ENCODE measurements around the gene CSGALNACT2. TPM values are rescaled to one million over a fixed set of nuclear protein-coding genes. Genes with fewer than 3 reads are reported as not detected.

The CSGALNACT2 gene
- total and polyA plus RNA-seq, 2 donors (not counting 1 experiment from before 2014, with no cell fraction given), result 10.9 to 24.0 TPM

GRCh38 chr10:43170491-43170890 lies 32.2 kb downstream of the CSGALNACT2 start:
- Mint-ChIP-seq H3K27me3 (no peaks in the 10 kb centered on the region), H3K27ac (no peak overlapping the region), H3K4me1 (no peaks in the 10 kb centered on the region), H3K9me3 (ENCODE audit: insufficient read depth) (no peaks in the 10 kb centered on the region), H3K4me3 (no peak overlapping the region)
- CTCF ChIA-PET, result no interaction called here
- no peak overlapping the region for H3K9ac ChIP-seq (ENCODE audit: low read length)
- H3K27me3 ChIP-seq (replicated peaks in 1 of 4; ENCODE audit: control extremely low read depth in 1 of 4, control insufficient read depth in 3 of 4, insufficient read depth in 4 of 4, low read length in 3 of 4), result no peaks in the 10 kb centered on the region
- no peak overlapping the region for H2AFZ ChIP-seq (ENCODE audit: insufficient read depth, low read depth, low read length, poor library complexity, severe bottlenecking)
- intact Hi-C loops (cut with micrococcal nuclease), result no loop called here
- no peaks in the 10 kb centered on the region for H3K79me2 ChIP-seq (ENCODE audit: control insufficient read depth, insufficient read depth, low read length)
- H3K4me3 ChIP-seq (ENCODE audit: control extremely low read depth in 1 of 5, extremely low read depth in 1 of 5, insufficient read depth in 1 of 5, low read depth in 2 of 5, low read length in 4 of 5), result no peak overlapping the region
- no peak overlapping the region for H3K27ac ChIP-seq (ENCODE audit: low read length in 2 of 2)
- no peak for ATAC-seq (ENCODE audit: low read depth)
- H3K36me3 ChIP-seq (replicated peaks in 1 of 2; ENCODE audit: control extremely low read depth in 1 of 2, control insufficient read depth in 1 of 2, extremely low read depth in 1 of 2, insufficient read depth in 2 of 2, low read length in 1 of 2), result peaks cover 0 to 19% of the 10 kb centered on the region in 2 experiments
- DNase-seq, result no peak
- no peaks in the 10 kb centered on the region for H3K4me1 ChIP-seq (ENCODE audit: control insufficient read depth in 2 of 2, insufficient read depth in 2 of 2, low read length in 2 of 2)
- no peaks in the 10 kb centered on the region for H3K9me3 ChIP-seq (ENCODE audit: control extremely low read depth in 1 of 3, control insufficient read depth in 2 of 3, insufficient read depth in 1 of 3, low read length in 2 of 3)
- TF ChIP-seq EZH2 (IDR thresholded peaks at IDR 0.05; ENCODE audit: borderline replicate concordance, insufficient read depth, low read depth, low read length, poor library complexity, severe bottlenecking) (no peak), CTCF (IDR thresholded peaks at IDR 0.05) (no peak)
- H4K20me1 ChIP-seq (ENCODE audit: control insufficient read depth, insufficient read depth, low read length, poor library complexity, severe bottlenecking), result no peaks in the 10 kb centered on the region
- H3K4me2 ChIP-seq (replicated peaks; ENCODE audit: low read depth, low read length, poor library complexity, severe bottlenecking), result no peak overlapping the region
- POLR2A ChIA-PET, result no interaction called here
- WGBS (ENCODE audit: insufficient coverage), result 89% methylated on average over 2 of the region's 2 CpGs

- Mint-ChIP-seq H3K27me3 (no peaks in the 10 kb centered on the region), H3K4me1 (no peaks in the 10 kb centered on the region), H3K4me3 (no peak overlapping the region), H3K9me3 (ENCODE audit: insufficient read depth) (peaks cover 5% of the 10 kb centered on the region), H3K27ac (no peak overlapping the region)
- Histone ChIP-seq H3K9ac (ENCODE audit: low read length) (no peak overlapping the region), H4K20me1 (ENCODE audit: control insufficient read depth, insufficient read depth, low read length, poor library complexity, severe bottlenecking) (no peaks in the 10 kb centered on the region), H3K27me3 (replicated peaks in 1 of 4; ENCODE audit: control extremely low read depth in 1 of 4, control insufficient read depth in 3 of 4, insufficient read depth in 4 of 4, low read length in 3 of 4) (no peaks in the 10 kb centered on the region), H3K9me3 (ENCODE audit: control extremely low read depth in 1 of 3, control insufficient read depth in 2 of 3, insufficient read depth in 1 of 3, low read length in 2 of 3) (peaks cover 0 to 3% (median under 1%) of the 10 kb centered on the region in 3 donors), H3K79me2 (ENCODE audit: control insufficient read depth, insufficient read depth, low read length) (no peaks in the 10 kb centered on the region), H2AFZ (ENCODE audit: insufficient read depth, low read depth, low read length, poor library complexity, severe bottlenecking) (no peak overlapping the region), H3K4me3 (ENCODE audit: control extremely low read depth in 1 of 5, extremely low read depth in 1 of 5, insufficient read depth in 1 of 5, low read depth in 2 of 5, low read length in 4 of 5) (no peak overlapping the region), H3K4me1 (ENCODE audit: control insufficient read depth in 2 of 2, insufficient read depth in 2 of 2, low read length in 2 of 2) (no peaks in the 10 kb centered on the region), H3K36me3 (replicated peaks in 1 of 2; ENCODE audit: control extremely low read depth in 1 of 2, control insufficient read depth in 1 of 2, extremely low read depth in 1 of 2, insufficient read depth in 2 of 2, low read length in 1 of 2) (peaks cover 3 to 34% of the 10 kb centered on the region in 2 experiments), H3K27ac (ENCODE audit: low read length in 2 of 2) (no peak overlapping the region), H3K4me2 (replicated peaks; ENCODE audit: low read depth, low read length, poor library complexity, severe bottlenecking) (no peak overlapping the region)
- ChIA-PET CTCF (no interaction called here), POLR2A (no interaction called here)
- TF ChIP-seq EZH2 (IDR thresholded peaks at IDR 0.05; ENCODE audit: borderline replicate concordance, insufficient read depth, low read depth, low read length, poor library complexity, severe bottlenecking), result no peak
- intact Hi-C loops (cut with micrococcal nuclease), result no loop called here
- ATAC-seq (ENCODE audit: low read depth) (no peak), DNase-seq (no peak)
- 84% methylated on average over 3 of the region's 5 CpGs for WGBS (ENCODE audit: insufficient coverage)
Observed at GRCh38 chr10:43172645-43173044, 34.4 kb downstream of the CSGALNACT2 start.

All from B cell (primary cell).